Measurements from ENCODE around the gene PLEKHG4. TPM values are rescaled to one million over a fixed set of nuclear protein-coding genes. Genes with fewer than 3 reads are reported as not detected.

The PLEKHG4 gene
- total and polyA plus RNA-seq, 12 donors: 4.1 to 48.7 (median 11.2) TPM

GRCh38 chr16:67264277-67264676 is 15.1 kb upstream of the PLEKHG4 start:
- DNase-seq: peak in 1 of 7 donors; percentile 4
- H3K9me3 ChIP-seq (replicated peaks in 1 of 3): no peaks in the 10 kb centered on the region
- WGBS, 4 donors: 81 to 90% (median 82%) methylated on average over 6 to 9 of the region's 9 CpGs

GRCh38 chr16:67264866-67265265 is 14.5 kb upstream of the PLEKHG4 start:
- no peaks in the 10 kb centered on the region for H3K4me1 ChIP-seq (replicated peaks in 1 of 2)
- intact Hi-C loops (cut with DNase I): no loop called here
- no peak for TF ChIP-seq POLR2A (IDR thresholded peaks at IDR 0.05)
- TF ChIP-seq, protein P1, sequence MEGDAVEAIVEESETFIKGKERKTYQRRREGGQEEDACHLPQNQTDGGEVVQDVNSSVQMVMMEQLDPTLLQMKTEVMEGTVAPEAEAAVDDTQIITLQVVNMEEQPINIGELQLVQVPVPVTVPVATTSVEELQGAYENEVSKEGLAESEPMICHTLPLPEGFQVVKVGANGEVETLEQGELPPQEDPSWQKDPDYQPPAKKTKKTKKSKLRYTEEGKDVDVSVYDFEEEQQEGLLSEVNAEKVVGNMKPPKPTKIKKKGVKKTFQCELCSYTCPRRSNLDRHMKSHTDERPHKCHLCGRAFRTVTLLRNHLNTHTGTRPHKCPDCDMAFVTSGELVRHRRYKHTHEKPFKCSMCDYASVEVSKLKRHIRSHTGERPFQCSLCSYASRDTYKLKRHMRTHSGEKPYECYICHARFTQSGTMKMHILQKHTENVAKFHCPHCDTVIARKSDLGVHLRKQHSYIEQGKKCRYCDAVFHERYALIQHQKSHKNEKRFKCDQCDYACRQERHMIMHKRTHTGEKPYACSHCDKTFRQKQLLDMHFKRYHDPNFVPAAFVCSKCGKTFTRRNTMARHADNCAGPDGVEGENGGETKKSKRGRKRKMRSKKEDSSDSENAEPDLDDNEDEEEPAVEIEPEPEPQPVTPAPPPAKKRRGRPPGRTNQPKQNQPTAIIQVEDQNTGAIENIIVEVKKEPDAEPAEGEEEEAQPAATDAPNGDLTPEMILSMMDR (IDR thresholded peaks at IDR 0.05): no peak
- H3K9me3 ChIP-seq (replicated peaks in 1 of 3): no peaks in the 10 kb centered on the region
- DNase-seq: peak in 1 of 7 donors; percentile 4
- no peak overlapping the region for H3K4me3 ChIP-seq
- H3K27ac ChIP-seq: no peak overlapping the region
- peaks cover 5% of the 10 kb centered on the region for H3K27me3 ChIP-seq
- no peaks in the 10 kb centered on the region for H3K36me3 ChIP-seq (replicated peaks in 1 of 2)
- WGBS, 4 donors: 84 to 89% (median 88%) methylated on average over 5 of the region's 5 CpGs

More at GRCh38 chr16:67264277-67264676, 15.1 kb upstream of the PLEKHG4 start:
- H3K36me3 ChIP-seq (replicated peaks in 1 of 2): no peaks in the 10 kb centered on the region
- H3K27me3 ChIP-seq: peaks cover 5% of the 10 kb centered on the region
- TF ChIP-seq, protein P1 (IDR thresholded peaks at IDR 0.05): no peak
- TF ChIP-seq POLR2A (IDR thresholded peaks at IDR 0.05): no peak
- no peak overlapping the region for H3K4me3 ChIP-seq
- no peaks in the 10 kb centered on the region for H3K4me1 ChIP-seq (replicated peaks in 1 of 2)
- no peak overlapping the region for H3K27ac ChIP-seq
- intact Hi-C loops (cut with DNase I): no loop called here

GRCh38 chr16:67265834-67266233 is 13.5 kb upstream of the PLEKHG4 start:
- intact Hi-C loops (cut with DNase I): no loop called here
- TF ChIP-seq, protein P1 (IDR thresholded peaks at IDR 0.05): no peak
- no peak for TF ChIP-seq POLR2A (IDR thresholded peaks at IDR 0.05)
- no peak overlapping the region for H3K4me3 ChIP-seq
- H3K9me3 ChIP-seq (replicated peaks in 1 of 3): no peaks in the 10 kb centered on the region
- no peaks in the 10 kb centered on the region for H3K36me3 ChIP-seq (replicated peaks in 1 of 2)
- H3K27ac ChIP-seq: no peak overlapping the region
- no peak for DNase-seq
- no peaks in the 10 kb centered on the region for H3K4me1 ChIP-seq (replicated peaks in 1 of 2)
- H3K27me3 ChIP-seq: peaks cover 5% of the 10 kb centered on the region
- 69 to 71% (median 70%) methylated on average over 6 to 8 of the region's 8 CpGs for WGBS, 4 donors

GRCh38 chr16:67268136-67268579 is 11.2 kb upstream of the PLEKHG4 start:
- Histone ChIP-seq H3K36me3 (replicated peaks in 1 of 2) (no peaks in the 10 kb centered on the region), H3K4me1 (replicated peaks in 1 of 2) (no peaks in the 10 kb centered on the region), H3K4me3 (no peak overlapping the region), H3K27ac (peak overlapping the region in 1 of 5 donors; percentile 5), H3K9me3 (replicated peaks in 1 of 3) (no peaks in the 10 kb centered on the region), H3K27me3 (peaks cover 3% of the 10 kb centered on the region)
- peak in 1 of 2 donors; percentile 37 for TF ChIP-seq POLR2A (IDR thresholded peaks at IDR 0.05)
- TF ChIP-seq, protein P1 (IDR thresholded peaks at IDR 0.05): no peak
- intact Hi-C loops (cut with DNase I): no loop called here
- 26 to 45% (median 32%) methylated on average over 5 of the region's 5 CpGs for WGBS, 4 donors
- peak; percentile 78 to 96 (median 94) for DNase-seq
